ENCODE data around the gene PLEKHJ1. TPM values are rescaled to one million over a fixed set of nuclear protein-coding genes. Genes with fewer than 3 reads are reported as not detected.

Gene PLEKHJ1
- total and polyA plus RNA-seq, 2 of the 13 experiments (the other 11 are each of a cell fraction or from before 2014, with no cell fraction given), result 70.5 to 130 TPM

- TF ChIP-seq THAP9 (CRISPR knock-in tag; IDR thresholded peaks at IDR 0.05; ENCODE audit: borderline replicate concordance) (peak; percentile 64; the same call in 1 of the 2 replicates), THAP8 (CRISPR knock-in tag; IDR thresholded peaks at IDR 0.05; ENCODE audit: borderline replicate concordance) (0 out of 2 replicates have a peak, but pooled peaks have one; percentile 25), ZNF331 (CRISPR knock-in tag; IDR thresholded peaks at IDR 0.05) (peak; percentile 56; the same call in 1 of the 2 replicates), ZNF770 (CRISPR knock-in tag; IDR thresholded peaks at IDR 0.05) (peak; percentile 63; the same call in 1 of the 2 replicates), ZNF276 (CRISPR knock-in tag; IDR thresholded peaks at IDR 0.05; ENCODE audit: low read depth) (peak; percentile 78), PLSCR1 (CRISPR knock-in tag; IDR thresholded peaks at IDR 0.05; ENCODE audit: borderline replicate concordance) (no peak), SRF (IDR thresholded peaks at IDR 0.05; ENCODE audit: low read depth, low read length) (no peak), FOXP4 (CRISPR knock-in tag; IDR thresholded peaks at IDR 0.05) (peak; percentile 16; the same call in 1 of the 2 replicates), ZNF12 (CRISPR knock-in tag; IDR thresholded peaks at IDR 0.05) (peak; percentile 58; the same call in 1 of the 2 replicates), ZSCAN9 (CRISPR knock-in tag; IDR thresholded peaks at IDR 0.05; ENCODE audit: borderline replicate concordance) (peak; percentile 93), ZNF768 (CRISPR knock-in tag; IDR thresholded peaks at IDR 0.05) (no peak; the same call in 1 of the 2 replicates), RBAK (CRISPR knock-in tag; IDR thresholded peaks at IDR 0.05) (no peak), FOXC1 (CRISPR knock-in tag; IDR thresholded peaks at IDR 0.05; ENCODE audit: borderline replicate concordance) (peak; percentile 63; the same call in 1 of the 2 replicates), ARHGAP35 (CRISPR knock-in tag; IDR thresholded peaks at IDR 0.05; ENCODE audit: borderline replicate concordance) (peak; percentile 80; the same call in 1 of the 2 replicates), ARNT (IDR thresholded peaks at IDR 0.05) (no peak)
Observed at GRCh38 chr19:2269244-2270156, 33.4 kb upstream of the PLEKHJ1 start (continued).
